GM21528 (cell line): ENCODE results near the gene TSKU.
"Not testable (repeated sequence)": the region's sequence is repeated elsewhere in the genome, so short reads cannot be mapped to it uniquely, and the experiment has no call there.

ENCODE experiments used
- ATAC-seq: cut with Tn5 transposase; IDR thresholded peaks from one replicate; pipeline ENCODE4 v1.9.1; 2021; ENCODE audit warnings: mild to moderate bottlenecking, moderate library complexity; ENCODE audit not compliant: unreplicated experiment, low FRiP score

TSKU gene, protein sequence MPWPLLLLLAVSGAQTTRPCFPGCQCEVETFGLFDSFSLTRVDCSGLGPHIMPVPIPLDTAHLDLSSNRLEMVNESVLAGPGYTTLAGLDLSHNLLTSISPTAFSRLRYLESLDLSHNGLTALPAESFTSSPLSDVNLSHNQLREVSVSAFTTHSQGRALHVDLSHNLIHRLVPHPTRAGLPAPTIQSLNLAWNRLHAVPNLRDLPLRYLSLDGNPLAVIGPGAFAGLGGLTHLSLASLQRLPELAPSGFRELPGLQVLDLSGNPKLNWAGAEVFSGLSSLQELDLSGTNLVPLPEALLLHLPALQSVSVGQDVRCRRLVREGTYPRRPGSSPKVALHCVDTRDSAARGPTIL

DNA sequence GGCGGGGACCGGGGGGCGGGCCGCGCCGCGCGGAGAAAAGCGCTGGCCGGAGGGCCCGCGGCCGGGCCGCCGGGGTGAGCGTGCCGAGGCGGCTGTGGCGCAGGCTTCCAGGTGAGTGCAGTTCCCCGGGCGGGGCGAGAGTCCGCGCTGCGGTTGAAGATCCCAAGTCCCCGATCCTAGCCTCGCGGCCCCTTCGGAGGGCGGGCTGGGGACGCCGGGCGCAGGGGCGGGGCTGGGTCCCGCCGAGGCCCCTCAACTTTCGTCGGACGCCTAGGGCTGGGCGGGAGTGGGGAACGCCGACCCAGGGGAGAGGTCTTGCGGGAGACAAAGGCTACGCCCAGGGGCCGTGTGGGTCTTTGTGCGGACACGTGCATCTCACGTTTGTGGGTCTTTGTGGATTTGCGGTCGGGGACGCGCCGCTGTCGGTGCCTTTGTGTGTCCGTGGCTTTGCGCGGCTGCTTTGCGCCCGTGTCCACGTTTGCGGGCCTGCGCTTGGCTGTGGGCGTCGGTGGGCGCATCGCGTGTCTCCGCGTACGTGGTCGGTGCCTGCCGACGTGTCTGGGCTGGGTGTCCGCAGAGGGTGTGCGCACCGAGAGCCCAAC lies at the start of gene TSKU:
Gene TSKU, plus strand, starts transcription at position 63 of the 602 bp plus-strand sequence. CDS start 12,261 bp downstream, outside the sequence.
- no peak for ATAC-seq

DNA sequence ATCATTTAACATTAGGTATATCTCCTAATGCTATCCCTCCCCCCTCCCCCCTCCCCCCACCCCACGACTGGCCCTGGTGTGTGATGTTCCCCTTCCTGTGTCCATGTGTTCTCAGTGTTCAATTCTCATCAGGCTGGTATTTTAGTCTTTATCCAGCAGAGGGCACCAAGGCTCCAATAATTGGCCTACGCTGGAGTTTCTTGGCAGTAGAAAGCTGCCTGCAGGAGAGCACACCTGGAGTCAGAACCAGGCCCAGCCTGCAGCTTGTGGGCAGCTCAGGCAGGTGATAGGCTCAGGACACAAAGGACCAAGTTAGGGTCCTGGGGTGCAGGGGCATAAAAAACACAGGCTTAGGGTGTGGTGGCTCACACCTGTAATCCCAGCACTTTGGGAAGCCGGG lies 49.2 kb upstream of the TSKU start:
- not testable (repeated sequence) for ATAC-seq

DNA sequence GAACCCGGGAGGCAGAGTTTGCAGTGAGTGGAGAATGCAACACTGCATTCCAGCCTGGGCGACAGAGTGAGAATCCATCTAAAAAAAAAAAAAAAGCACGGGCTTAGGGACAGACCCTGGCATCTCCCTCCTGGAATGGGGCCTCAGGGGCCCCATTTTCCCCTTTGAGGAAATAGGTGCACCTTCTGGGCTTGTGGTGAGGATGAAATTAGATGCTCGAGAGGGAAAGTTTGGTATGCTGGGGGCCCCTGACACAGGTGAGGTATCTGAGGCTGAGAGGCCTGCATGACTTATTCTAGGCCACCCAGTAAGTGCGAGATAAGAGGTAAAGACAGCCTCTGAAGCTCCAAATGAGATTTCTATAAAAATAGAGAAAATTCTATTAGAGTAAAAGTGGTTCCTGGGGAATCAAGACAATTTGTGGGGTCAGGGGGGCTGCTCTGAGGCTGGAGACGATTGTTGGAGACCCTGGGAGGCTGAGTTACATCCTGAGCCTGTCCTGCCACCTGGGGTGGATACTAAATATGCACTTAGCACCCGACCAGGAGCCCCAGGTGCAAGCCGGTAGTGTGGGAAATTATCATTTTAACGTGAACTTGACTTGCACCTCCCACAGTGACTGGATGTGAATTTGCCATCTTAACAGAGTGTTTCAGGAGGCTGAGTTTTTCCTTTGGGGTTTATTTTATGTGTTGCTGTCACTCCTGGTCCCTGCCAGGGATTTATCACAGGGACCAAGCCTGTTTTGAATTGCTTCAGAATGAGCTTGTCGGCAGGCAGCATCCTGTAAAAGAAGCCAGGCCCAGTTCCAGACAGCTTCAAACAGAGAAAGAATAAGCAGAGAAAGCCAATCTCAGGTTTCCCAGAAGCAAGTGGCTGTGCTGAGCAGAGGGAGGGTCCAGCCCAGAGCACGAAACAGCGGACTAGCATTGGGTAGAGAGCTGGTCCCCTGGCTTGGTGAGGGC lies 48.4 kb upstream of the TSKU start:
- no peak for ATAC-seq

DNA sequence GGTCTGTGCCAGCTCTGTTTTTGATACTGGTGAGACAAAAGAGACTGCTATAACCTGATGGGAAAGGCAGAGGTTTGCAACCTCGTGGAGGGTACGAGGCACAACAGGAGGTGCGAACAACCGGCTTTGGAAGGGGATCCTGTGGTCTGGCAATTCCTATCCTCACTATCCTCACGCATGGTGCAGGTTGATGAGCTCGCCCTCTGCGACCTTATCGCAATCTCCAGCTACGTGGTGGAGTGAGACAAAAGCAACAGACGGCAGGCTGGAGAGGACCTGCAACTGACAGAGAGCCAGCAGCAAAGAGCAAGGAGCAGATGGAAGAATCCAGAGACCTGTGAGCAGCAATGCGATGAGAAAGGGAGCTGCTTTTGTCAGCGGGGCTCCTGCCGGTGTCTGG lies 47.3 kb upstream of the TSKU start:
- ATAC-seq, result no peak

DNA sequence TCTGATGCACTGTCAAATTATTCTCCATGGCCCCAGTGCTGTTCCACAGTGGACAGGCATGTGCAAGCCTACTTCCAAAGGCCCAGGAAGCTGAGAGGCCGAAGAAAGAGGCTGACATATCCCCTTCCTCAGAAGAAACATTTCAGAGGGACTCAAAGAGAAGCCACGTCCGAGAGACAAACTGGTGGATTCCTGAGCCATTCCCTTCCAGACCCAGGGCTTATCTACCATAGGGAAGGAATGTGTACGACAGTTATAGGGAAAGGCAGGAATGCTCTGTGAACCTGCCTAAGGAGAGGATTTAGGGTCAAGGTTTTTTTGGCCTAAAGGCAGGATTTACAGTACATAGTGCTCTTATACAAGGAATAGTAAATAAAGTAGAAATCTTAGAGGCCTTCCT lies 46.9 kb upstream of the TSKU start:
- no peak for ATAC-seq

DNA sequence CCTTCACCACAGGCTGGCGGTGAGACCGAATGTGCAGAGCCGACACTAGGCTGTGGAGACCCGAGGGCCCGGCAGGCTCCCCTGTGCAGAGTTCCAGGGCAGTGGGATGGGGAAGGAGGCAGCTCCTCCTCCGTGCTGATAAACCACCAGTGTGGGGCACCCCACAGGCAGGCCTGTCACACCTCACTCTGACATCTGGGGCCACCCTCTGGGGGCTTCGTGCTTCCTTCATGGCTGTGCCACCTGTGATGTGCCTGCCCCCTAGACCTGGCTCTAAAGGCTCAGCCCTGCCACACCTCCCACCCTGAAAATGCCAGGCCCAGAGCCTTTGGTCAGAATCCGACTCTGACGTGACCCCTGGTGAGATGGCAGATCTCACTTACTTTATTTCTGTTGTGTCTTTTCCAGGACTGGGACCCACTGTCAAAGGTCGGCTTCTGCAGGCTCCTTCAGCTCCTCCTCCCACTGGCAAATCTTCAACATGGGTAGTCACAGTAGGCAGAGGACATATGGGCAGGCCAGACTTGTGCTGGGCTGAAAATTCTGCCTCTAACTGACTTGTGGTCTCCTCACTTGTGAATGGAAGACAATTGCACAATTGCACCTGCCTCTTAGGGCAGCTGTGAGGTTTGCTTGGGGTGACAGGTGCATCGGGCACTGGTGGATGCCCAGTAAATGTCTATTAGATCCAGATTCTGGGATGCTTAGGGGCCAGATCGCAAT lies 46.2 kb upstream of the TSKU start:
- ATAC-seq, result no peak

DNA sequence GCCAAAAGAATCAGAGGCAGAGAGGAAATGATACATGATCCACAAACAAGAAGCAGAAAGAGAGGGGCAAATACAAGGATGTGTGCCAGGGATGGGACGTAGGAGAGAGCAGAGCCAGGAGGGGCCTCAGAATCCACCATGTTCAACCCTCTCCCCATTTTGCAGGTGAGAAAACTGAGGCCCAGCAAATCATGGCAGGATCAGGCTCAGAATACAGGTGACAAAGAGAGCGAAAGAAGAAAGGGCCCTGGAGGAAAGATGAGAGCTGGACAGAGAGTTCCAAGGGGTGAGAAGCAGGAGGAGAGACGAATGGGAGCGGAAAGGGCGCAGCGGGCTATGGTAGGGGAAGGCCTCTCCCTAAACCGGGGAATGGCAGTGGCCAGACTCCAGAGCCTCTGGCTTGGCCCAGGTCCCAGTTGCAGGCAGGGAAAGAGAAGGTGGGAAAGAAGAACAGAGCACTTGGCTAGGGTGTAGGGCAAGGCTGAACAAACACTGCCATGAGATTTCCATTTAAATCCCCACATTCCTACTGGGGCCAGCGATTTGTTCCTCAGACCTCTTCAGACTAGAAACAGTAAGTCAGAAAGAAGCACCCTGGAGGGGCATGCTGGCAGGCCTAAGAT lies 44.4 kb upstream of the TSKU start:
- ATAC-seq, result no peak

DNA sequence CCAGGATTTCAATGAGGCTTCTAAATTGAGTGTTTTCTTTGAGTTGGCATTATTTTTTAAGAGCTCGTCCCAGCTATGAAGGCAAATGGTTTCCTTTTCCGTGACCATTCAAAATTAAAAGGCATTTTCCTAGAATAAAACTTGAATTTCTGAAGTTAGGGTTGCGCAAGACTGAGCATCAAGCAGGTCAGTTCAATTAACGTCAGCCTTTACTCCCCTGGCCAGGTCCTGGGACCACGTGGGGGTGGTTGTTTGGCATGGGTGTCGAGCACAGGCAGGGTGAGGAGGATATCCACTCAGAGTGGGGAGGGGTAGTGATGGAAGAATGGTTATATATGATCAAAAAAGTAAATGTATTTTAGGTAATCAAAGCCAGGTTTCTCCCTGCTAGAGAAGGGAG lies 43.4 kb upstream of the TSKU start:
- ATAC-seq, result no peak

DNA sequence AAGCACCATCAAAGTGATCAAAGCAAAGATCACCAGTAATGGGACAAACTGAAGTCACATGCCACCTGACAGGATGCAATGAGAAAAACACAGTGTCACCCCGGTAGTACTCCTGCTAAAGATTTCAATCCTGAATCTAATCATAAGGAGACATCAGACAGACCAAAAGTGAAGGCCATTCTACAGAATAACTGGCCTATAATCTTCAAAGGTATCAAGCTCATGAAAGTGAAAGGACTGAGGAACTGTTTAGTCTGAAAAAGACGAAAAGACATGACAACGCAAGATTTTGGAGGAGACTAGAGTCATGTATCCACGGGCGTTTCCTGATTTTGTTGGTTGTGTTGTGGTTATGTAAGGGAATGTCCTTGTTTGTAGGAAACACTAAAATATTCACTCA lies 42.4 kb upstream of the TSKU start:
- no peak for ATAC-seq

DNA sequence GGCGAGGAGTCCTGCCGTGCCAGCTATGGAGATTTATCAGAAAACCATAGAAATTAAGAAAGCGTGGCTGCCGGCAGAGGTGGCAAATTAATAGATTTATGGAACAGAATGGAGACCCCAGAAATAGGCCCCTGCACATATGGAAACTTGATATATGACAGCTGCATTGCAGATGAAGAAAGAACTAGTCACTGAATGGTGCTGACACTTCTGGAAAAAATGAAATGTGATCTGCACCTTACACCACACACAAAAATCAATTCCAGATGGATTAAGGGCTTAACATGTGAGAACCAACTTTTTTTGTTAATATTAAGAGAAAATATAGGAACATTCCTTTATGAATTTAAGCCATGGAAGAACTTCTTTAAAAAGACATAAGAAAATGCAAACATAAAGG lies 40.3 kb upstream of the TSKU start:
- no peak for ATAC-seq

DNA sequence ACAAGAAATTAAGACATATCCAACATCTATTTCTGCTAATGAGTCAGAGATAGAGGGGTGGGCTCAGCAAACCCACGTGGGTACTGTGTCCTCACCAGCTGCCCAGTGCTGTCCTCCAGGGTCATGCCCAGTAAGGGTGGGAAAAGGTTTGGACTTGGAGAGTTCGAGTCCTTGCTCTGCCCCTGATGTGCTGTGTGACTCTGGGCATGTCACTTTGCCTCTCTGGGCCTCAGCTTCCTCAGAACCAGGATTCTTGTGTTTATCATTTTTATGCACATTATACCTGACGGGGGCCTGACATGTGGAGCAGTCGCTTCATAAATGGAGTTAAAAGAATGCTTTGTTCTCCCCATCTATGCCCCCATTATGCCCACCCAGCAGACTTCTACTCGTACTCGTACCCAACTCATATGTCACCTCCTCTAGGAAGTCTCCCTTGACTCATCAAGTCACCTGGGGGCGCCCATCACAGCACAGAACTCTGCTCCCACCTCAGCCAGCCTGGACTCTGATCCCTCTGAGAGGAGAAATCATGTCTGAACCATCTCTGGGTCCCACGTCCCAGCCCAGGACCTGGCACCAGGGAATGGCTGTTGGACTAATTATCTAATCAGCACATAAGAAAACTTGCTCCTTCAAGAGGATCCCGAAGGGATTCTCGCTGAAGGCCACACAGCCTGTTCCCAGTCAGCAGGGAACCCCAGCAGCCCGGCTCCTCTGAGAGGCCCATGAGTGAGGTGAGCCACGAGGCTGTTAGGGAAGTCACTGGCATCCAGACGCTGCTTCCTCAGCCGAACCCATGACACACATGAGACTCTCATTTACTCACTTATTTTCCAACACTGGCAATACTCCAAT lies 38.7 kb upstream of the TSKU start:
- no peak for ATAC-seq

DNA sequence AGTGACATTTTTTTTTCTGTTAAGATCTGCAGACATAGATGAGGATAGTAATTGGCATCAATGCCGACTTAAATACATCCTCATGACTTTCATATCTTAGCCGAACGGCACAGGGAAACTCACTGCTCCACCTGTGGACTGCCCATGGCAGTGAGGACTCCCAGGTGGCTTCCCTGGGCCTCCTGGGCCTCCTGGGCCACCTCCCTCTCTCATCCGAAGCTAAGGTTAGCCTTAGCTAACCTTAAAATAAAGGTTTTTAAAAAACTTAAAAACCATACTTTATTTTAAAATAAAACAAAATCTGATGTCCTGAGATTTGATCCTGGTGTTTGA lies 38.1 kb upstream of the TSKU start:
- no peak for ATAC-seq

DNA sequence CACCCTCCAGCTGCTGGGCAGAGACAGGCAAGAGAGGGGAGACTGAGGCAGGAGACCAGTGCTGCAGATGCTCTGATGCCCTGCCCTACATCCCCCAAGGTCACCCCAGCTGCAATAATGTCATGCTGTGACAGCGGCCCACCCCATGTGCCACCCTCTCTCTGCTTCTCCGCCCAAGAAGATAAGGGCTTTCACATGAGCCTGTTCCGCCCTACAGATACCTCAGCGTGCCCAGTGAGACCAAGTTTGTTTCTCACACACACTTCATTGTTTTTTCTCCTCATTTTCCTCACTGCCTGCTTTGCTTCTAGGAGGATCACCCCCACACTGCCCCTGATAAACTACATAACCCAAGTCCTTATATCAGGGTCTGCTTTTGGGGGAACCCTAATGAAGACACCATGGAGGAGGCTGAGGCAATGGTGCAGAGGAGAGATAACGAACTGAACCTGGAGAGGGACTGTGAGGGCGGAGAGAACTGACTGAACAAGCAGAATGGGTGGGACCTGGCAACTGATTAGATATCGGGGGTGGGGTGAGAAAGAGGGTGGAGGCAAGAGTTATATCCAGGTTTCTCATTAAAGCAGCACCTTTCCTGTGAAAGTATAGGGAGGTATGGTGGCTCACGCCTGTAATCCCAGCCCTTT lies 37.5 kb upstream of the TSKU start:
- no peak for ATAC-seq

DNA sequence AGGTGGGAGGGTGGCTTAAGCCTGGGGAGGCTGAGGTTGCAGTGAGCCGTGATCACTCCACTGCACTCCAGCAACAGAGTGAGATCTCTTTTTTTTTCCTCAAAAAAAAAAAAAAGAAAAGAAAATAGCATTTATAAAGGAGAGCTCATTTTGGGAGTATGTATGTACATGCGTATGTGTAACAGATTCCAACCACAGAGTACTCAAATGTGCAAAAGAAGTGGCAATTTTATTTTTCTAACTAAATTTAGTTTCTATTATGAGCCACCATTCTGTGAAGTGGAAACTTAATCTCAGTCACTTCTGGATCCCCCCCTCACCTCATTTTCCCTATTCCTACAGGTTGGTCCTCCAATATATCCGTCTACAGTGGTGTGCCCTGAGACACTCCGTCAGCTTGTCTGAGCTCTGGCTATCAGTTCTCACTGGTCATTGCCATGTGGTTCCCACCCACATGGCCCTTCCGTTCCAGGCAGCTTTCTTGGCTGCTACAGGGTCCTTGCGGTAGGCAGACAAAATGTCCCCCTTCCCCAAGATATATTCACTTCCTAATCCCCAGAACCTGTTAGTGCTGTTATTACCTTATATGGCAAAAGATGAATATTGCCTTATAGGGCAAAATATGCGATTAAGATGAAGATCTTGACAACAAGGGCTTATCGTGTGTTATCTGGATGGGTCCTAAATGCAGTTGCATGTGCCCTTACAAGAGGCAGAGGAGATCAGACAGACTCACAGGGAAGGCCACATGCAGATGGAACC lies 35.8 kb upstream of the TSKU start:
- no peak for ATAC-seq

DNA sequence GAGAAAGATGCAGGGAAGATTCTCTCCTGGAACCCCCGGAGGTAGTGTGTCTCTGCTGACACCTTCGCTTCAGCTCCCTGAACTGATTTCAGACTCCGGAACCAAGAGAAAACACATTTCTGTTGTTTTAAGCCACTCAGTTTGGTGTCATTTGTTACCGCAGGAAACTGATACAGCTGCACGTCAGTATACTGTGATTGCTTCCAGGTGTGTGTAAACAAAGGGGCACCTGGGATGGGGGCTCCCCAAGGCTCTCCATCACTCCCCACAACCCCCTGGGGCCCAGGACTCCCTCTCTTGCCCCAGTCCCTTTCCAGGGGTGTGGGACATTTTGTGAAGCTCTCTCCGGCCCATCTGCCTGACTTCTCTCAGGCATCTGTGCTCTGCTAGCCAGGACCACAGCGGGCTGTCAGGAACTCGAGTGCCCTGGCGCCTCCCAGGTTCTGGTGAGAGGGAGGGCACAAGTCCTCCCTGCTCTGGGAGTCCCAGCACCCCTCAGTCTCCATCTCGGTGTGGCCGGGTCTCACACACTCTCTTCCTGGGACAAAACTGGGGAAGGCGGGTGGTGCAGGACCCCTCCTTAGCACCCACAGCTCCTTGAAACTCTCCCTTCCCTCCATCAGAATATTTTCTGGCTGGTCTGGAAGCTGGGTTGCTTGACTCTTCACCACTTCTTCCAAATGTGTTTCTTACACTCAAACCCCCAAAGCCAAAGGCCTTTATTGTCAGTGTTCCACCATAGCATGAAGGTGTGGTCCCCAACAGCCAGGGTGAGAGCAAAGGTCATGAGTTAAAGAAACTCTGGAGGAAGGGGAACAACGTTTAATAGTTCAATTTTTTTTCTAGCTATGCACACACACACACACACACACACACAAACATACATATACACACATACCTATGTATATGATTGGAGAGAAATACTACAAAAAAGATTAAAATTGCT lies 35.0 kb upstream of the TSKU start:
- no peak for ATAC-seq

DNA sequence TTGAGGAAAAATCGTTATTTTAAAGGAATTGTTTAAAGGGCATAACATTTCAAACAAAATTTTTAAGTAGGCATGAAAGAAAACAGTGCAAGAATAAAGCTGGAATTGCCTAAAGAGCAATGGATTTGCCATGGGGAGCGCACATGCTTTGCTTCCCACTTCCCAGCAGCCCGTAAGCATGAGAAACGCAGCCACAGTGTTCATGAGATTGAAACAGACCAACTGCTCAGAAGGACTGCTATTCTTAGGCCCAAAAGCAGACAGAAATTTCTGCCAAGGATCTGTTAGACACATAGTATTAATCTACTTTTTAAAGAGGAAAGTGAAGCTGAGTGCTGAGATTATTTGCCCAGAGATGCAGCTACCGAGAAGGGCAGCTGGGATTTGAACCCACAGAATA lies 34.2 kb upstream of the TSKU start:
- no peak for ATAC-seq

DNA sequence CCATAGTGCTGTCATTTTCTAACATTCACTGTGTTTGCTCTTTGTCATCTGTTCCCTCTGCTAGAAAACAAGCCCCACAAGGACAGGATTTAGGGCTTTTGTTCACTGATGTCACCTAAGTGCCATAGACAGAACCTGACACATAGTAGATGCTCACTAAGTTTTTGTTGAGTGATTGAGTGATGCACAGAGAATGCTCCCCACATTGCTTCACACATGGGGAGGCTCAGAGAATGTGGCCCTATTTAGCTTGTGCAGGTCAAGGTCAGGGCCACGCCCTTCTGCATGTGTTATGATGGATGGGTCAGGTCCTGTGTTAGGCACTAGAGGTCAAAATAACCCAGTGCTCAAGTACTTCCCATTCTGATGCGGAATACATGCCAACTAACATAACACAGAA lies 33.1 kb upstream of the TSKU start:
- no peak for ATAC-seq
